Right cardiac atrium (tissue), 5 donors: ENCODE measurements around the gene ILK. TPM values are rescaled to one million over a fixed set of nuclear protein-coding genes. Genes with fewer than 3 reads are reported as not detected.
A peak's percentile ranks its signal among the peaks of the same experiment; 100 is the strongest.

Source experiments
- ATAC-seq, 2 donors: fragments of 200-7000 bp; cut with Tn5 transposase; one replicate each; pipeline versions ENCODE4 v1.8.0 to v1.9.1; 2020; ENCODE audit warnings: moderate library complexity in 2 of 2, mild to moderate bottlenecking in 1 of 2
- DNase-seq, 3 donors: peaks; one replicate each; pipeline ENCODE4 v3.0.0-alpha.2; 2020
- H3K27ac ChIP-seq: one replicate; pipeline ENCODE4 v1.5.1; 2013; ENCODE audit warnings: mild to moderate bottlenecking, low read length, control low read depth, moderate library complexity
- H3K27me3 ChIP-seq: one replicate; pipeline ENCODE4 v1.6.1; 2013; ENCODE audit not compliant: control insufficient read depth, insufficient read depth
- H3K4me1 ChIP-seq: one replicate; pipeline ENCODE4 v1.6.1; 2013; ENCODE audit warnings: low read length; ENCODE audit not compliant: control insufficient read depth, insufficient read depth
- H3K4me3 ChIP-seq: one replicate; pipeline ENCODE4 v1.5.1; 2013; ENCODE audit warnings: low read length, control low read depth
- H3K9me3 ChIP-seq: one replicate; pipeline ENCODE4 v1.6.1; 2013; ENCODE audit warnings: low read length; ENCODE audit not compliant: control insufficient read depth
- WGBS: extraction: QIAGEN DNeasy Blood & Tissue Kit; methylation state at CpG from one replicate; pipeline ENCODE4 v1.1.7; 2013; 5-methylcytosine and 5-hydroxymethylcytosine counted together
- intact Hi-C, 4 donors: fragments of 100-400 bp; cut with DNase I; formaldehyde crosslinking; loops; one replicate each; pipeline versions ENCODE4 v1.11.0 to v1.14.0; 2022 to 2023
- polyA plus RNA-seq: library from polyadenylated mRNA; stranded (reverse); fragments of 200-250 nt; gene quantifications from one replicate; pipeline ENCODE4 v1.2.3, GENCODE V29; 2013
- total RNA-seq, 4 donors: library from RNA; stranded (reverse); fragmentation: NEBNext Ultra II Directional; extraction: Animal tissue kit (Norgen Biotek cat#: 25700); gene quantifications; one replicate each; pipeline ENCODE4 v1.2.1, GENCODE V29; 2021
- donor health status: healthy with polysubstance abuse.
- donor health status: DM: no; HTN: yes; CAD: no.
- donor health status: DM: no; HTN: no; CAD: no.
- donor health status: DM: no; HTN: yes; CAD: no; lungs with severe emphysema.
- donor health status: DM: yes; HTN: yes; CAD: no.

ILK gene
- total and polyA plus RNA-seq, 5 donors = 176 to 196 (median 190) TPM

DNA sequence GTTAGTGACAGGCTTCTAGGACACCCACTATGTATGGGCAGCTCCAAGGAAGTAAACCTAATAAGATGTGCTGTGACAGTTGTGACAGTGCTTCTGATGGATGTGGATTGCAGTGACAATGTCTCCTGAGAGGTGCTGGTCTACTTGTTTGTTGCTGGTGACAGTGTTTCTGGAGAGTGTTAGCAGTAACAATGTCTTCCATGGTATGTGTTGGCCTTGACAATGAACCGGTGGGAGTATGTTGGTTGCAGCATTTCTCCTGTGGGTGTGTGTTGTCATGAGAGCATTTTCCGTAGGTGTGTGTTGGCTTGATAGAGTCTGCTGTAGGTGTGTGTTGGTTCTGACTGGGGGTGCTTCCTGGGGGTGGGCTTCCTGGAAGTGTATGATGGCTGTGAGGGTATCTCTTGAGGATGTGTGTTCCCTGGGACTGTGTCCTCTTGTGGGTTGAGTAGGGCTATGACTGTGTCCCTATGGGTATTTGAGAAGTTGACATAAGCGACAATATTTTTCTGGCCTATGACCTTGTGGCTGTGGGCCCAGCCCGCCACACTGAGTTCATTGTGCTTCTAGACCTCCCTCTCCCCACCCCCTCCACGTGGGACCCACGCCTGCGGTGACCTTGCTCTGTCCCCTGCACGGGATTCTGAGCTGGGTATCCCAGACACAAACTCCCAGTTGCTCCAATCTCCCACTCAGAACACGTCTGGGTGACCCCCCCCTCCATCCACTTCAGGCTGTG, 50.9 kb downstream of the ILK start:
- DNase-seq = peak; percentile 64 to 85 (median 85)
- intact Hi-C loops = no loop called here
- Histone ChIP-seq H3K27me3 (no peaks in the 10 kb centered on the region), H3K27ac (peak overlapping the region; percentile 25), H3K4me3 (peak overlapping the region; percentile 71), H3K4me1 (peaks cover 3% of the 10 kb centered on the region), H3K9me3 (no peaks in the 10 kb centered on the region)
- 24% methylated on average over 9 of the region's 9 CpGs for WGBS
- ATAC-seq = peak; percentile 55 to 69

DNA sequence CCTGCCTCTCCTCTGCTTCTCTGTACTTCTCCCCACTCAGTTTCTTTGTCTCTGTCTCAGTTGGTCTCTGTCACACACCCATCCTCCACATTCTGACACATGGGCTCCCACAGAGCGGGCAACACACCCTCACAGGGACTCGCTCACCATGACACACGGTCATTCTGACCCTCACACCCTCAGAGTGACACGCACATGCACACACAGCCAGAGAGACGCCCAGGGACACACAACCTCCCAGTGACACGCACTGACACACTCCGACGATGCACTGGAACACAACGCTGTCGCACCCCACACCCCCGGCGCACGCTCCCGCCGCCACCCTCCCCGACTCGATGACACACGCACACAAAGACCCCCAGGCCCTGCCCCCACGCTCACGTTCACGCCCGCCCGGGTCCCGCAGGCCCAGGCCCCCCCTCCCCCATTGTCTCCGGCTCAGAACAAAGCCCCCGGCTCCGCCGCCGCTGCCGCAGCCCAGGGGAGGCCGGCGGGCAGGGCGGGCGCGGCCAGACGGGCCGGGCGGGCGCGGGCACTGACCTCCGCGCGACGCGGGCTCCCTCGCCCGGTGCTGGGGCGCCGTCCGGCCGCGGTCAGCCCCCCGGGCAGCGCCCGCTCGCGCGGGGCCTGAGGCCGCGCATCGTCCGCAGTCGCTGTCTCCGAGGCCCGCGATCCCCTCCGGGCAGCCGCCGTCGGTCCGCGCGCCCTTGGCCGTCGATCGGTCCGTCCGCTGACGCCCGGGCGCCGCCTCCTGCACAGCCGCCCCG, 51.6 kb downstream of the ILK start:
- H3K27ac ChIP-seq = peak overlapping the region; percentile 55
- peak overlapping the region; percentile 71 for H3K4me3 ChIP-seq
- no peaks in the 10 kb centered on the region for H3K27me3 ChIP-seq
- H3K4me1 ChIP-seq = peaks cover 3% of the 10 kb centered on the region
- DNase-seq = peak; percentile 49 to 83 (median 78)
- 2% methylated on average over 84 of the region's 84 CpGs for WGBS
- H3K9me3 ChIP-seq = no peaks in the 10 kb centered on the region
- intact Hi-C loops = no loop called here
- peak; percentile 60 to 71 for ATAC-seq

DNA sequence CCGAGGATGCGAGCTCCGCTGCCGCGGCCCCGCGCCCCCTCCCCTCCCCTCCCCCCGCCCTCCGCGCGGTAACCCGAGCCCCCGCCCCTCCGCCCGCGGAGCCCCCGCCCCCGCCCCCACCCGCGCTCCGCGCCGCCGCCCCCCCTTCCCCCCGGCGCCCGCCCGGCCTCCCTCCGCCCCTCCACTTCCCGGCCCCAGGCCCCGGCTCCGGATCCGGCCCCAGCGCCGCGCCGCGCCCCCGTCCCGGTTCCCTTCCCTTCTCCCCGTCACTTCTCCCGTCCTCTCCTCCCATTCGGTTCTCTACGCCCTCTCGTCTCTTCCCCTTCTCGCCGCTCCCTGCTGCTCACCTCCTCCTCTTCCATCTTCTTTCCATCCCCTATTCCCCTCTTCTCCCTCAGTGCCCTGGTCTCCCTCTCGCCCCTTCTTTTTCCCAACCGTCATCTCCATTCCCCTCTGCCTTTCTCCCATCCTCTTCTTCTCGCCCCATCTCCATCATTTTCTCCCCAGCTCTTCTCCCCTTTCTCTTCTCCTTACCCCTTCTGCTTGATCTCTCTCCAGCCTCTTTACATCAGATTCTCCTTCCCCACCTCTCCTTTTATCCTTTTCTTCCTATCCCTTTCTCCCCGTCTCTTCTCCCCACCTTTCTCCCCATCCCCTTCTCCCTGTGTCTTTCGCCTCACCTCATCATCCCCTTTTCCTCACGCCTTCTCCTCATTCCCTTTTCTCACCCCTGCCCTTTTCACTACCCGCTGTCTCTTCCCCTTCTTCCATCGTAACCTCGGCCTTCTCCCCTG, 52.4 kb downstream of the ILK start, which contains the start of gene DCHS1:
Gene DCHS1, minus strand, starts transcription at position 20 of the 794 bp plus-strand sequence. CDS start 14,196 bp downstream, outside the sequence.
- peak; percentile 59 to 85 (median 81) for DNase-seq
- no peaks in the 10 kb centered on the region for H3K27me3 ChIP-seq
- WGBS = 7% methylated on average over 54 of the region's 56 CpGs
- H3K4me3 ChIP-seq = peak within 1 kb of the TSS; percentile 71
- peak; percentile 68 to 71 for ATAC-seq
- H3K27ac ChIP-seq = peak within 1 kb of the TSS; percentile 55
- no peaks in the 10 kb centered on the region for H3K9me3 ChIP-seq
- peaks cover 2% of the 10 kb centered on the region for H3K4me1 ChIP-seq
- intact Hi-C loops = no loop called here

- Histone ChIP-seq H3K9me3 (no peaks in the 10 kb centered on the region), H3K27me3 (no peaks in the 10 kb centered on the region), H3K4me1 (no peaks in the 10 kb centered on the region), H3K4me3 (no peak overlapping the region), H3K27ac (no peak overlapping the region)
- WGBS = 58% methylated on average over 4 of the region's 4 CpGs
- ATAC-seq (no peak), DNase-seq (no peak)
- intact Hi-C loops = no loop called here
Observed at GRCh38 chr11:6656584-6656915, 53.0 kb downstream of the ILK start.

DNA sequence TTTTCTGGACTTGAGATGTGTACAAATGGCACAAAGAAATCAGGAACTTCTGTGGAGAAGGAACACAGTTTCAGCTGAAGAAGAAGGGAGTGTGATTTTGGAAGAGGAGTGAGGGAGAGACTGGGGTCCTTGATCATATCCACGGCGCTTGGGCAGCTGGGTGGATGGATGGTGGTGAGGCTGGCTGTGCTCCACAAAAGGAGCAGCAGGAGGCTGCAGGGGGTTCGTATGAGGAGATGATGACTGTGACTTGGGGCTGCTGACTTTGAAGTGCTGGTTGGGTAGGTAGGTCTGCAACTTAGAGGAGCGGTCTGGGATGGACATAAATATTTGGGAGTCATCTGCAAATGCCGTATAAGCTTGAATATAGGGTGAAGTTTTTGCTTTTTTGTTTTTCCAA, 53.4 kb downstream of the ILK start:
- WGBS = 67% methylated on average over 5 of the region's 5 CpGs
- H3K27ac ChIP-seq = no peak overlapping the region

GRCh38 chr11:6657346-6657745, 53.8 kb downstream of the ILK start:
- Histone ChIP-seq H3K27ac (no peak overlapping the region), H3K4me1 (no peaks in the 10 kb centered on the region), H3K9me3 (no peaks in the 10 kb centered on the region), H3K27me3 (no peaks in the 10 kb centered on the region), H3K4me3 (no peak overlapping the region)
- 58% methylated on average over 1 of the region's 1 CpG for WGBS
- no peak for ATAC-seq
- intact Hi-C loops = no loop called here
- DNase-seq = no peak

More for the DNA sequence above, 53.4 kb downstream of the ILK start:
- no peak for DNase-seq
- intact Hi-C loops = no loop called here
- H3K9me3 ChIP-seq = no peaks in the 10 kb centered on the region
- ATAC-seq = no peak
- H3K4me1 ChIP-seq = no peaks in the 10 kb centered on the region
- H3K4me3 ChIP-seq = no peak overlapping the region
- H3K27me3 ChIP-seq = no peaks in the 10 kb centered on the region

- no peaks in the 10 kb centered on the region for H3K27me3 ChIP-seq
- H3K9me3 ChIP-seq = no peaks in the 10 kb centered on the region
- ATAC-seq = no peak
- no peak overlapping the region for H3K27ac ChIP-seq
- intact Hi-C loops = no loop called here
- no peak overlapping the region for H3K4me3 ChIP-seq
- no peak for DNase-seq
- no peaks in the 10 kb centered on the region for H3K4me1 ChIP-seq
Observed at GRCh38 chr11:6658647-6659046, 55.1 kb downstream of the ILK start.

Other genes starting within 250 kb of the ILK start
- gene SMPD1, start 213.3 kb upstream of the ILK start, total RNA-seq = 10 to 100 TPM; 60.6 to 67.7 (median 65.0) TPM
- 57.9 TPM for gene SMPD1, start 213.3 kb upstream of the ILK start, polyA plus RNA-seq
- 10 to 100 TPM; 80.6 to 83.9 (median 82.4) TPM for gene APBB1, start 184.7 kb upstream of the ILK start, total RNA-seq
- 70.6 TPM for gene APBB1, start 184.7 kb upstream of the ILK start, polyA plus RNA-seq
- 1 to 10 TPM in 1 of 4 donors, under 1 TPM in 2, not detected in 1; 0.45 to 1.0 (median 0.68) TPM for gene HPX, start 162.8 kb upstream of the ILK start, total RNA-seq
- gene HPX, start 162.8 kb upstream of the ILK start, polyA plus RNA-seq = 0.27 TPM
- gene TRIM3, start 129.8 kb upstream of the ILK start, total RNA-seq = 10 to 100 TPM; 10.9 to 12.5 (median 12.2) TPM
- gene TRIM3, start 129.8 kb upstream of the ILK start, polyA plus RNA-seq = 9.4 TPM
- gene ARFIP2, start 122.4 kb upstream of the ILK start, total RNA-seq = 10 to 100 TPM; 21.4 to 30.0 (median 23.8) TPM
- gene ARFIP2, start 122.4 kb upstream of the ILK start, polyA plus RNA-seq = 21.6 TPM
- 10 to 100 TPM; 21.5 to 28.9 (median 26.0) TPM for gene TIMM10B, start 122.3 kb upstream of the ILK start, total RNA-seq
- gene TIMM10B, start 122.3 kb upstream of the ILK start, polyA plus RNA-seq = 18.8 TPM
- gene DNHD1, start 106.5 kb upstream of the ILK start, total RNA-seq = 10 to 100 TPM in 1 of 4 donors, 1 to 10 TPM in 3; 5.4 to 10.9 (median 7.0) TPM
- 5.8 TPM for gene DNHD1, start 106.5 kb upstream of the ILK start, polyA plus RNA-seq
- 10 to 100 TPM; 15.8 to 21.7 (median 18.7) TPM for gene RRP8, start 158 bp upstream of the ILK start, total RNA-seq
- gene RRP8, start 158 bp upstream of the ILK start, polyA plus RNA-seq = 18.2 TPM
- gene TAF10, start 8.4 kb downstream of the ILK start, total RNA-seq = 100 to 1,000 TPM in 2 of 4 donors, 10 to 100 TPM in 2; 96.9 to 115 (median 99.1) TPM
- gene TAF10, start 8.4 kb downstream of the ILK start, polyA plus RNA-seq = 100 TPM
- 10 to 100 TPM; 56.7 to 98.3 (median 78.2) TPM for gene TPP1, start 15.6 kb downstream of the ILK start, total RNA-seq
- gene TPP1, start 15.6 kb downstream of the ILK start, polyA plus RNA-seq = 52.6 TPM
- gene DCHS1, start 52.0 kb downstream of the ILK start, total RNA-seq = 10 to 100 TPM; 12.4 to 19.2 (median 14.9) TPM
- gene DCHS1, start 52.0 kb downstream of the ILK start, polyA plus RNA-seq = 6.4 TPM
- gene MRPL17, start 79.6 kb downstream of the ILK start, total RNA-seq = 10 to 100 TPM; 36.7 to 45.1 (median 41.9) TPM
- gene MRPL17, start 79.6 kb downstream of the ILK start, polyA plus RNA-seq = 44.7 TPM
- gene OR2AG2, start 168.2 kb downstream of the ILK start, total RNA-seq = not detected
- gene OR2AG2, start 168.2 kb downstream of the ILK start, polyA plus RNA-seq = not detected
- gene OR2AG1, start 179.2 kb downstream of the ILK start, total RNA-seq = not detected
- gene OR2AG1, start 179.2 kb downstream of the ILK start, polyA plus RNA-seq = not detected
- gene OR6A2, start 195.9 kb downstream of the ILK start, total RNA-seq = under 1 TPM in 2 of 4 donors, not detected in 2; 0.06 to 0.08 TPM
- gene OR6A2, start 195.9 kb downstream of the ILK start, polyA plus RNA-seq = not detected
- gene OR10A5, start 241.9 kb downstream of the ILK start, total RNA-seq = not detected
- gene OR10A5, start 241.9 kb downstream of the ILK start, polyA plus RNA-seq = not detected